SK-N-MC (cell line): ENCODE results near the gene PCDHA1.
"Not testable (repeated sequence)": the region's sequence is repeated elsewhere in the genome, so short reads cannot be mapped to it uniquely, and the experiment has no call there.

Experiments used
- EZH2 ChIP-seq: fragments of 200-600 bp; sonication (generic); IDR thresholded peaks from one replicate; pipeline ENCODE4 v1.6.1; 2017; ENCODE audit warnings: antibody characterized with exemption
- FOXP2 ChIP-seq: optimal IDR thresholded peaks from 2 replicates; pipeline ENCODE3; 2011; ENCODE audit warnings: mild to moderate bottlenecking, moderate library complexity; ENCODE audit not compliant: insufficient read depth; ENCODE audit errors: extremely low read length, control extremely low read depth
- POLR2AphosphoS5 ChIP-seq: IDR thresholded peaks from 2 replicates; pipeline ENCODE4 v1.6.1; 2012; ENCODE audit warnings: mild to moderate bottlenecking, low read depth, low read length, borderline replicate concordance

DNA sequence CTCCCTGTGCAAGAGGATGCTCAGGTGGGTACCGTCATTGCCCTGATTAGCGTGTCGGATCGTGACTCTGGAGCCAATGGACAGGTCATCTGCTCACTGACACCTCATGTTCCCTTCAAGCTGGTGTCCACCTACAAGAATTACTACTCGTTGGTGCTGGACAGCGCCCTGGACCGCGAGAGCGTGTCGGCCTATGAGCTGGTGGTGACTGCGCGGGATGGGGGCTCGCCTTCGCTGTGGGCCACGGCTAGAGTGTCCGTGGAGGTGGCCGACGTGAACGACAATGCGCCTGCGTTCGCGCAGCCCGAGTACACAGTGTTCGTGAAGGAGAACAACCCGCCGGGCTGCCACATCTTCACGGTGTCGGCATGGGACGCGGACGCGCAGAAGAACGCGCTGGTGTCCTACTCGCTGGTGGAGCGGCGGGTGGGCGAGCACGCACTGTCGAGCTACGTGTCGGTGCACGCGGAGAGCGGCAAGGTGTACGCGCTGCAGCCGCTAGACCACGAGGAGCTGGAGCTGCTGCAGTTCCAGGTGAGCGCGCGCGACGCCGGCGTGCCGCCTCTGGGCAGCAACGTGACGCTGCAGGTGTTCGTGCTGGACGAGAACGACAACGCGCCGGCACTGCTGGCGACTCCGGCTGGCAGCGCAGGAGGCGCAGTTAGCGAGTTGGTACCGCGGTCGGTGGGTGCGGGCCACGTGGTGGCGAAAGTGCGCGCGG is 90.8 kb downstream of the PCDHA1 start:
- not testable (repeated sequence) for TF ChIP-seq EZH2, POLR2AphosphoS5, FOXP2
